Neutrophil (primary cell): ENCODE results near the gene TRUB1.

Experiments
- H3K27ac ChIP-seq: fragments of 200-600 bp; sonication (generic); 2 replicates; pipeline ENCODE4 v1.5.1; 2016; ENCODE audit warnings: mild to moderate bottlenecking, moderate library complexity
- H3K27me3 ChIP-seq: fragments of 200-600 bp; sonication (generic); 2 replicates; pipeline ENCODE4 v1.6.0; 2016; ENCODE audit warnings: mild to moderate bottlenecking
- H3K36me3 ChIP-seq: fragments of 200-600 bp; sonication (generic); 2 replicates; pipeline ENCODE4 v1.5.1; 2017
- H3K4me1 ChIP-seq, 2 experiments: fragments of 200-600 bp in 1 of 2; sonication (generic) in 1 of 2; 1 replicate in 1 of 2; 2 replicates in 1 of 2; pipeline versions ENCODE4 v1.5.1 to v1.6.1; 2013 to 2016; ENCODE audit warnings: low read depth in 1 of 2, low read length in 1 of 2, mild to moderate bottlenecking in 1 of 2, moderate library complexity in 1 of 2; ENCODE audit not compliant: control insufficient read depth in 1 of 2, insufficient read depth in 1 of 2
- H3K4me3 ChIP-seq, 2 experiments: fragments of 200-600 bp in 1 of 2; sonication (generic) in 1 of 2; 1 replicate in 1 of 2; 2 replicates in 1 of 2; pipeline ENCODE4 v1.5.1; 2013 to 2016; ENCODE audit warnings: low read depth in 1 of 2, low read length in 1 of 2, mild to moderate bottlenecking in 1 of 2, moderate library complexity in 1 of 2
- H3K9me3 ChIP-seq: fragments of 200-600 bp; sonication (generic); 2 replicates; pipeline ENCODE4 v1.5.1; 2016
- CTCF ChIP-seq: fragments of 200-600 bp; sonication (generic); IDR thresholded peaks from 2 replicates; pipeline ENCODE4 v1.5.1; 2016; ENCODE audit warnings: antibody characterized with exemption

TRUB1 gene

GRCh38 chr10:114900658-114901057 is 37.3 kb upstream of the TRUB1 start:
- TF ChIP-seq CTCF, result no peak
- no peaks in the 10 kb centered on the region for H3K9me3 ChIP-seq
- H3K4me3 ChIP-seq, result no peak overlapping the region
- H3K4me1 ChIP-seq, result no peaks in the 10 kb centered on the region
- H3K27me3 ChIP-seq, result peaks cover 9% of the 10 kb centered on the region
- no peaks in the 10 kb centered on the region for H3K36me3 ChIP-seq
- no peak overlapping the region for H3K27ac ChIP-seq

DNA sequence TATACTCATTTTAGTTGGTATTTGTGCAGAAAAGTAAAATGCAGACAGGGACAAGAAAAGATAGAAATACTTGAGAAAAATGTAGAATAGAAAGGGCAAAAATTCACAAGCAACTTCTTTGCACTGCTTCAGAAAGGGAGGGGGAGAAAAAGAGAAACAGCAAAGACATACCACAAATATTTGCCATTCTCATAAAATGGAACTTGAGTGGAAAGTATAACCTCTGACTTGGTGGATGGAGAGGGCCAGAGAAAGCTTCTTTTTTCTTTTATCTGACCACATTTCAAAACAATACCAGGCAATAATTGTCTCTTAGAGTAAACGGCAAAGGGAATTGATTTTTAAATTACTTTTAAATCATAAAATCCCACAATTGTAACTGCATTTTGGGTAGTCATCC is 35.8 kb upstream of the TRUB1 start:
- Histone ChIP-seq H3K4me1 (no peaks in the 10 kb centered on the region), H3K36me3 (no peaks in the 10 kb centered on the region), H3K9me3 (no peaks in the 10 kb centered on the region), H3K4me3 (no peak overlapping the region), H3K27me3 (peaks cover 22% of the 10 kb centered on the region), H3K27ac (no peak overlapping the region)
- TF ChIP-seq CTCF, result no peak

DNA sequence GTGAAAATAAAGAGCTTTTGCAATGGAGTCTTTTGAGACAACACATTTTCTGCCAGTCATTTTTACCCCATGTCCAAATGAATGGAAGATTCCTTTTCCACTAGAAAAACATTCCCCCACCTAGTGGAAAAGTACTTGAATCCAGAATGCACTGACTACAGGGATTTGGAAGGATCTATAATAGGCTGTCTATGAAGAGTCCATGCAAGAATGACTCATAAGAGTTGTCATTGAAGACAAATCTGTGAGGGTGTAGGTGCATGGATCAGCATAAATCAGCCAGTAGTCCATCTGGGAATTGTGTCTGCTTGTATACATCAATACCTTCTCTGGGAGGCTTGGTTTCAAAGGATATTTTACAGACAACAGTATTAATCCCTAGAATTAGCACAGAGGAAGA is 32.5 kb upstream of the TRUB1 start:
- no peak overlapping the region for H3K4me3 ChIP-seq
- peaks cover 22% of the 10 kb centered on the region for H3K27me3 ChIP-seq
- H3K9me3 ChIP-seq, result no peaks in the 10 kb centered on the region
- H3K4me1 ChIP-seq, result no peaks in the 10 kb centered on the region
- no peak for TF ChIP-seq CTCF
- H3K36me3 ChIP-seq, result no peaks in the 10 kb centered on the region
- H3K27ac ChIP-seq, result no peak overlapping the region

DNA sequence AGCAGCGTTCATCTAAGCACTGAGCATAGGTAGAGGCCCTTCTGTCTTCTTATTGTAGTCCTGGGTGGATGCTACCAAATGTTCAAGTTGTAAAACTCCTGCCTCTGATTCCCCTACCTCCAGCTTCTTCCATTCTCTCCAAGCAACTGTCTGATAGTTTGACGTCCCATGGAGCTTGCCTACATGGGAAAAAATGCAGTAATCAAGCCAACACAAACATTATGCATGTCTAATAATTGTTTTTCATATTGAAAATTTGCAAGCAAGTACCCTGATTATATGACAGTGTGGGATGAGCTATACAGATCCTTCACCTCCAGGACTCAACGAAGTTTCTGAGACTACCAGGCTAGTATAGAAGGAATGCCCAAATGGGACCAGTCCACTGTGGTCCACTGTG is 31.0 kb upstream of the TRUB1 start:
- Histone ChIP-seq H3K36me3 (no peaks in the 10 kb centered on the region), H3K27ac (no peak overlapping the region), H3K9me3 (no peaks in the 10 kb centered on the region), H3K27me3 (peaks cover 22% of the 10 kb centered on the region), H3K4me3 (no peak overlapping the region), H3K4me1 (no peaks in the 10 kb centered on the region)
- TF ChIP-seq CTCF, result no peak

DNA sequence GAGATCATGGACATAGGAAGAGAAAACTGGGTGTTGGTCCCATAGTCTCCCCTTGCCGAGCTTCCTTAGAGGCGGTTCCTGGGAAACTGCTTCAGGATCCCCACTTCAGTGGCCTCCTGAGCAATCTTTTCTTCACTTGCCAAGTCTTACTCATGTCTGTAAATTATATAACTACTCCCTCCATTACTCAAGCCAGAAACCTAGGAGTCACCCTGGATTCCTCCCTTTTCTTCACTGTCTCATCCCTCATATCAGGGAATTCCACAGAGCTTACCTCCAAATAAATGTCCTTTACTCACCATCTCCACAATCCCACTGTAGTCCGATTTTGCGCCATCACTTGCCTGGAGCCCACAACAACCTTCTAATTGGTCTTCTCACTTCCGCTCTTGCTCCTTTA is 29.1 kb upstream of the TRUB1 start:
- Histone ChIP-seq H3K9me3 (no peaks in the 10 kb centered on the region), H3K27ac (no peak overlapping the region), H3K4me3 (no peak overlapping the region), H3K36me3 (no peaks in the 10 kb centered on the region), H3K4me1 (no peaks in the 10 kb centered on the region), H3K27me3 (peaks cover 22% of the 10 kb centered on the region)
- no peak for TF ChIP-seq CTCF
